Dedifferentiated amniotic fluid mesenchymal stem cell (primary cell): ENCODE data around the gene RIMBP3B.
"Not testable (repeated sequence)": the region's sequence is repeated elsewhere in the genome, so short reads cannot be mapped to it uniquely, and the experiment has no call there.

Source experiments
- DNase-seq: peaks from one replicate; pipeline ENCODE4 v3.0.0-alpha.2; 2016; ENCODE audit errors: extremely low spot score

RIMBP3B gene, protein sequence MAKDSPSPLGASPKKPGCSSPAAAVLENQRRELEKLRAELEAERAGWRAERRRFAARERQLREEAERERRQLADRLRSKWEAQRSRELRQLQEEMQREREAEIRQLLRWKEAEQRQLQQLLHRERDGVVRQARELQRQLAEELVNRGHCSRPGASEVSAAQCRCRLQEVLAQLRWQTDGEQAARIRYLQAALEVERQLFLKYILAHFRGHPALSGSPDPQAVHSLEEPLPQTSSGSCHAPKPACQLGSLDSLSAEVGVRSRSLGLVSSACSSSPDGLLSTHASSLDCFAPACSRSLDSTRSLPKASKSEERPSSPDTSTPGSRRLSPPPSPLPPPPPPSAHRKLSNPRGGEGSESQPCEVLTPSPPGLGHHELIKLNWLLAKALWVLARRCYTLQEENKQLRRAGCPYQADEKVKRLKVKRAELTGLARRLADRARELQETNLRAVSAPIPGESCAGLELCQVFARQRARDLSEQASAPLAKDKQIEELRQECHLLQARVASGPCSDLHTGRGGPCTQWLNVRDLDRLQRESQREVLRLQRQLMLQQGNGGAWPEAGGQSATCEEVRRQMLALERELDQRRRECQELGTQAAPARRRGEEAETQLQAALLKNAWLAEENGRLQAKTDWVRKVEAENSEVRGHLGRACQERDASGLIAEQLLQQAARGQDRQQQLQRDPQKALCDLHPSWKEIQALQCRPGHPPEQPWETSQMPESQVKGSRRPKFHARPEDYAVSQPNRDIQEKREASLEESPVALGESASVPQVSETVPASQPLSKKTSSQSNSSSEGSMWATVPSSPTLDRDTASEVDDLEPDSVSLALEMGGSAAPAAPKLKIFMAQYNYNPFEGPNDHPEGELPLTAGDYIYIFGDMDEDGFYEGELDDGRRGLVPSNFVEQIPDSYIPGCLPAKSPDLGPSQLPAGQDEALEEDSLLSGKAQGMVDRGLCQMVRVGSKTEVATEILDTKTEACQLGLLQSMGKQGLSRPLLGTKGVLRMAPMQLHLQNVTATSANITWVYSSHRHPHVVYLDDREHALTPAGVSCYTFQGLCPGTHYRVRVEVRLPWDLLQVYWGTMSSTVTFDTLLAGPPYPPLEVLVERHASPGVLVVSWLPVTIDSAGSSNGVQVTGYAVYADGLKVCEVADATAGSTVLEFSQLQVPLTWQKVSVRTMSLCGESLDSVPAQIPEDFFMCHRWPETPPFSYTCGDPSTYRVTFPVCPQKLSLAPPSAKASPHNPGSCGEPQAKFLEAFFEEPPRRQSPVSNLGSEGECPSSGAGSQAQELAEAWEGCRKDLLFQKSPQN (N-terminal part only)

DNA sequence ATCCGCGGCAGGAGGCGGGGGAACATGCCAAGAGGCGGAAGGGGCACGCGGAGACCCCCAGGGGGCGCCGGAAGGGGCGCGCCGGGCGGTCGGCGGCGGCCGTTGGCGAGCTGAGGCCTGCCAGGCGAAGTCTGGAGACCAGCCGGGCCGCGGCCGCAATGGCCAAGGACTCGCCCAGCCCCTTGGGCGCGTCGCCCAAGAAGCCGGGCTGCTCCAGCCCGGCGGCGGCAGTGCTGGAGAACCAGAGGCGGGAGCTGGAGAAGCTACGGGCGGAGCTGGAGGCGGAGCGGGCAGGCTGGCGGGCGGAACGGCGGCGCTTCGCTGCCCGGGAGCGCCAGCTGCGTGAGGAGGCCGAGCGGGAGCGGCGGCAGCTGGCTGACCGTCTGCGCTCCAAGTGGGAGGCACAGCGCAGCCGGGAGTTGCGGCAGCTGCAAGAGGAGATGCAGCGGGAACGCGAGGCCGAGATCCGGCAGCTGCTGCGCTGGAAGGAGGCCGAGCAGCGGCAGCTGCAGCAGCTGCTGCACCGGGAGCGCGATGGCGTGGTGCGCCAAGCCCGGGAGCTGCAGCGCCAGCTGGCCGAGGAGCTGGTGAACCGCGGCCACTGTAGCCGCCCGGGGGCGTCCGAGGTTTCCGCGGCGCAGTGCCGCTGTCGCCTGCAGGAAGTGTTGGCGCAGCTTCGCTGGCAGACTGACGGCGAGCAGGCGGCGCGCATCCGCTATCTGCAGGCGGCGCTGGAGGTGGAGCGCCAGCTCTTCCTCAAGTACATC, at the start of gene RIMBP3B:
TSS of gene RIMBP3B (plus strand) at position 51 of the 767 bp plus-strand sequence. CDS start at position 159, 108 bp downstream.
- DNase-seq, result not testable (repeated sequence)

DNA sequence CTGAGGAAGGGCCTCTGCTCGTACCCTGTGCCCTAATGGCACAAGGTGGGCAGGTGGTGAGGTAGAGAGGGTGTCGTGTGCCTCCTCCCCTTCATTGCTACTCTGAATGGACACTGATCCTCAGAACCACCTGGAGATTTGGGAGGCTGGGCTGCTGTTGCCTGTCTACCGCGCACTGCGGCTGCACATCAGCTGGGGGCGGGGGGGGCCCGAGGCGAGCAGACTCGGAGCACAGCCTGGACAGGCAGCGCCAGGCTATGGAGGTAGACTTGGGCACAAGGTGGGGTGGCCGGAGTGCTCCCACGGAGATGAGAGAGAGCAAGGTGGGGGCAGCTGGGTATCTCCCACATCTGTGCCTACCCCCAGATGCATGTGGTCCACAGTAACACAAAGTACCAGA, 26.0 kb upstream of the RIMBP3B start:
- DNase-seq, result not testable (repeated sequence)

DNA sequence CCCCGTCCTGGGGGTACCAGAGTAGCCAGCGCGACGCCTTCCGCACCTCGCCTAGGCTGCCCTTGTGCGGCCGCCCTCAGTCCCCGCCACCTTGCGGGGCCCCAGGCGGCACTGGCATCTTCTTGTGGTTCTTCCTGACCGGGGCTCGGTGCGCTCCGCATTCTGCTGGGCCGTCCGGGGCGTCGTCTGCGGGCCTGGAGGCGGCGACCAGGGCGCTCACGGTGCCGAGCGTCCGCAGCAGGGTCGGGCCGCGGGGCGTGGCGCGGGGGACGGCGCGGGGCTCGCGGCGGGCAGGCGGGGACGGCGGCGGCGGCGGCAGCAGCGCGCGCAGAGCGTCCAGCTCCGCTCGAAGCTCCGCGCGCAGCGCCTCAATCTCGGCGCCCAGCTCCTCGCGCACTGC, 23.0 kb upstream of the RIMBP3B start:
- DNase-seq, result not testable (repeated sequence)

DNA sequence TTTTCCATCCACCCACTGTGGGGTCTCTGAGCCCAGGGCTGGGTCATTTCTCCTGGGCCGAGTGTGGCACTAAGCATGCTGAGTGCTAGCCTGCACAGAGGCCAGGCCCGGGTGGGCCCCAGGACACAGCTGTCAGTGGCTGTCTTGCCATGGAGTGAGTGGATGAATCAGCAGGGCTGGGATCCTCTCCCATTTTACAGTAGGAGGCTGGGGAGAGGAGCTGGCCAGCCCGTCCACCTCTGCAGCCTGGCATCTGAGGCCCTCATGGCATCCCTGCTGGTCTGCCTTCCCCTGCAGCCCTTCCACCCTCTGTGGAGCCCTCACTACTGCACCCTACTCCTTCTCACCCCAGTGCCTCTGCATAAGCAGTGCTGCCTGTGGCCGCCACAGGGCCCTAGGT, 21.1 kb upstream of the RIMBP3B start:
- DNase-seq, result not testable (repeated sequence)

DNA sequence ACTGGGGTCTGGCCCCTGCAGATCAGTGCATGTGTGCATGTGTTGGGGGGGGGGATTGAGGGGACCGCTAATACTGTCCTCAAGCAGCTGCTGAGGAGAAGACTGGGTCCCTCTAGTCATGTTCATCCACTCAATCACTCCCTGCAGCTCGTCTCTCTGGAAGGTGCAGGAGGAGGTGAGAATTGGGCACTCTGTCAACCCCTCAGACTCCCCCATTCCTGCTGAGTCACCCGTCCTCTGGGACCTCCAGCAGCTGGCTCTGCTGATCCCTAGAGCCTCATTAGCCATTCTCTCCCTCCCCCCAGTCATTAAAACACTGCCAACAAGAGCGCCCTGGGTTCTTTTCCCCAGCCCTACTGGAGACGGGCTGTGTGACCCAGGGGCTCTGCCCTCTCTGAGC, 20.5 kb upstream of the RIMBP3B start:
- not testable (repeated sequence) for DNase-seq

DNA sequence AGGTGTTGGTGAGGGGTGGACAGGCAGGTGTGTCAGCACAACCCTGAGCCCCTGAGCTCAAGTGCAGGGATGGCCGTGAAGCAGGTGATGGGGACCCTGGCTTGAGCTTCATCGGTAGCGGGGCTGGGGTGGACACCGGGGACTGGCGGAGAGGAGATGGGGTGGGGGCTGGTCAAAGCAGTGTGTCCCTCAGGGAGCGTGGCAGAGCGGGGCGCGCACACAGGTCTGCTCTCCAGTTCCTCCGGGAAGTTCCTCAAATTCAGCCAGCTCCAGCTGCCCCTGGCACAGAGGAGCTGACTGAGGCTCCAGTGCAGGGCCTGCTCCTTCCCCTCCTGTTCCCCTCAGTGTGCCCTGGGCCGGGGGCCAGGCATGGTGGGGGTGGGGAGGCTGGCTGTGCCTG, 19.7 kb upstream of the RIMBP3B start:
- DNase-seq, result not testable (repeated sequence)

DNA sequence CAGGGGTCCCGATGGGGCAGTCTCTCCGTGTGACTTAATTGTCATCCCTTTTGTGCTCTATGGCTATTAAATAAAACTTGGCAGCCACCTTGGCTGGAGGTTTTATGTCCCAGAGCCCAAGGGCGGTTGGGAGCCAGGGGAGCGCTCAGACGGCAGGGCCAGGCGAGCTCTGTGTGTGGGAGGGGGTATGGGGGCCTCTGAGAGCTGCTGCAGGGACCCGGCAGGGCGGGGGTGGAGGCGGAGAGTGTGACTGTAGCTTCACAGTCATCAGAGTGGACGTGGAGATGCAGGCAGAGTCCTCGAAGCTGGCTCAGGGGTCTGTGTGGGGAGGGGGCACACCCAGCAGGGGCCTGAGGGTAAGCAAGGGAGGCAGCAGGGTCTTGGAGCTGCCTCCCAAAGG, 19.2 kb upstream of the RIMBP3B start:
- DNase-seq, result not testable (repeated sequence)

DNA sequence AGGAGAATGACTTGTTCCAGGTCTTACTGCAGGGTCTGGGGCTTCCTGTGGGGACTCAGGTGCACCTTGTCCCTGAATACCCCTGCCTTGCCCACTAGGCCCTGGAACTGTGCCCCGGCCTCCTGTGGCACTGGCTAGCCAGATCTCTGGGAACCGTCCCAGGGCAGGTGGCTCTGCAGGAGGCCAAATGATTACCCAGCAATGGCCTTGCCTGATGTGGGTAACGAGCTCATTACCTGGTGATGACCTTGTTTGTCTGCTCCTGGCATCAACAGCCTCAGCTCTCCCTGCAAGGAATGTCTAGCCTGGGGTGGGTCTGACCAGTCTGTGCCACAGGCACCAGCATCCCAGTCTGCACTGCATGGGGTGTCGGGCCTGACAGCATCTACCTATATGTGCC, 18.2 kb upstream of the RIMBP3B start:
- DNase-seq, result not testable (repeated sequence)

DNA sequence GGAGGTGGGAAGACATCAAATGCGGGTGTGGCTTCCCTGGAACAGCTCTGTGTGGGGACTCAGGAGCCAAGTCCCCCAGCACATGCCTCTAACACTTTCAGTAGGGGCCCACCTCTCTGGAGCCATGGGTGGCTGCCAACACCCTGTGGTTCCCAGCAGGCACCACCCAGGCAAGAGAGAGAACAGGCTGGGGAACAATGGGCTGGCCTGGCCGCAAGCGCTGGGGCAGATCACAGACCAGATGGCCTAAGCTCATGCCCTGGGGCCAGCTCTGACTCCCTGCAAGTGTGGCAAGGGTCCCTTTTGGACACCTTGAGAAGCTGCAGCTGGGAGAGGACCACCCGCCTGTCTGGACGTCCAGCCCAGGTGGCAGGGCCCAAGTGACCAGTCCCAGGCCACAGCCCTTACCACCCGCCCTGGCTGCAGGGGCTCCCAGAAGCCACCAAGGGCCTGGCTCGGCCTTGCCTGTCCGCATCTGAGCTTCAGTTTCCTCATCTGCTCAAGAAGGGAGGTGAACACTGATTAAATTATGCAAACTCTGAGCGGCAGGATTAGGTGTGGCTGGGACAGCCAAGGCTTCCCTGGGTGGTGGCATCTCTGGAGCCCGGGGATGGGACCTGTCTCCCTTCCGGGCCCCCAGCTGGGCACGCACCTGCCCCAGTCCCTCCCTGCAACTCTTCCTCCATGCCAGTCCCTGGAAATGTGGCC, 14.8 kb upstream of the RIMBP3B start:
- peak; percentile 0 for DNase-seq

DNA sequence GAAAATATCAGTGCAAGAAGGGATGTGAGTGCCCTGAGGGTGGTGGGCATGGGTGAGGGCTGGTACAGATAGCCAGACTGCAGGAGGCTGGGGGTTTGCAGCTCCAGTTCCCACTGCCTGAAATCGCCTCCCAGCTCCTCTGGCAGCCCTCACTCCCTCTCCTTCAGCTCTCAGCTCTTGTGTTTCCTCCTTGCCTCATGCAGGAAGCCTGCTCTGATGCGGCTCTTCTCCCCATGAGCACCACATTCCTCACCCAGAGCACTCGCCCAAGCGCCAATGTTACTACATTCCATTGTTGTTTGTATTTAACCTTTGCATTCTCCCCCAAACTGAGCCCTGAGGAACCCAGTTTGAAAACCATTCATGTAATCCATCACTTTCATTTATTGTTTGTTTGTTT, 7.7 kb upstream of the RIMBP3B start:
- not testable (repeated sequence) for DNase-seq

DNA sequence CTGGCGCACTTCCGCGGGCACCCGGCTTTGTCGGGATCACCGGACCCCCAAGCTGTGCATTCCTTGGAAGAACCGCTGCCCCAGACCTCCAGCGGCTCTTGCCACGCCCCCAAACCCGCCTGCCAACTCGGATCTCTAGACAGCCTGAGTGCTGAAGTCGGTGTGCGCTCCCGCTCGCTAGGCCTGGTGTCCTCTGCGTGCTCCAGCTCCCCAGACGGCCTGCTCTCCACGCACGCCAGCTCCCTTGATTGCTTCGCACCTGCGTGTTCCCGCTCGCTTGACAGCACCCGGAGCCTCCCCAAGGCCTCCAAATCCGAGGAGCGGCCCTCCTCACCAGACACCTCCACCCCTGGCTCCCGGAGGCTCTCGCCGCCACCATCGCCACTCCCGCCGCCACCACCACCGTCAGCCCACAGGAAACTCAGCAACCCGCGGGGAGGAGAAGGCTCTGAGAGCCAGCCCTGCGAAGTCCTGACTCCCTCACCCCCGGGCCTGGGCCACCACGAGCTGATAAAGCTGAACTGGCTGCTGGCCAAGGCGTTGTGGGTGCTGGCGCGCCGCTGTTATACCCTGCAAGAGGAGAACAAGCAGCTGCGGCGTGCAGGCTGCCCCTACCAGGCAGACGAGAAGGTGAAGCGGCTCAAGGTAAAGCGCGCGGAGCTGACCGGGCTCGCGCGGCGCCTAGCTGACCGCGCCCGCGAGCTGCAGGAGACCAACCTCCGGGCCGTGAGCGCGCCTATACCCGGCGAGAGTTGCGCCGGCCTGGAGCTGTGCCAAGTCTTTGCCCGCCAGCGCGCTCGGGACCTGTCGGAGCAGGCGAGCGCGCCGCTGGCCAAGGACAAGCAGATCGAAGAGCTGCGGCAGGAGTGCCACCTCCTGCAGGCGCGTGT, 1.2 kb downstream of the RIMBP3B start:
- DNase-seq, result not testable (repeated sequence)

DNA sequence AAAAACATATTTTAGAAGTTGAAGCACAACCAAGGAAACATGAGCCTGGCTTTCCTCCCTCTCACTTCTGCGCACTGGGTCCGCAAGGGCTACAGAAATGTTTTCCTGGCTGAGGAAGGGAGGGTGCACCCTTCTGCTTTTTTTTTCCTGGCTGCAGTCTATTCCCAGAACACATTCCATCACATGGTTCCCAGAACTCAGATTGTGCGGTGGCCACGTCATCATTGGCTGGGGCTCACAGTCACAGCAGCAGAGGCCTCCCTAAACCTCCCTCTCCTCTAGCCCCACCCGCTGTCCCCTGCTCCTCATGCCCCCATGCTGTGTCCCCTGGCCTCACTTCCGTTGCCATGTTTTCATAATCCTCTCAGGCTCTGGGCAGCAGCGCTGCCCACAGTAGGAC, 5.9 kb downstream of the RIMBP3B start:
- not testable (repeated sequence) for DNase-seq

DNA sequence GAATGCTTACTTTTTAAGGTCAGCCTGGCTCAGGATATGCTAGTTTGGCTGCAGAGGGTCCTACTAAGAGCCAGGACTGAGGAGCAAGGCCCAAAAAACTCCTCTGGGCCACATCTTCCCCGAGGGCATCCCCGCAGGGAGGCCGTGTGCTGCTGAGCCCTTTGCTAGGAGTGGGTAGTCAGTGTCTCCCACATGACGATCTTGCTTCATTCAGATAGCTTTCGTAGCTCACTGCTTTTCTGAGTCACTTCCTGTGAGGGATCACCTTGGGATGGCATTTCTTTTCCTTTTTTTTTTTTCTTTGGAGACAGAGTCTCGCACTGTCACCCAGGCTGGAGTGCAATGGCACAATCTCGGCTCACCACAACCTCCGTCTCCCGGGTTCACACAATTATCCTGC, 6.5 kb downstream of the RIMBP3B start:
- DNase-seq, result not testable (repeated sequence)

DNA sequence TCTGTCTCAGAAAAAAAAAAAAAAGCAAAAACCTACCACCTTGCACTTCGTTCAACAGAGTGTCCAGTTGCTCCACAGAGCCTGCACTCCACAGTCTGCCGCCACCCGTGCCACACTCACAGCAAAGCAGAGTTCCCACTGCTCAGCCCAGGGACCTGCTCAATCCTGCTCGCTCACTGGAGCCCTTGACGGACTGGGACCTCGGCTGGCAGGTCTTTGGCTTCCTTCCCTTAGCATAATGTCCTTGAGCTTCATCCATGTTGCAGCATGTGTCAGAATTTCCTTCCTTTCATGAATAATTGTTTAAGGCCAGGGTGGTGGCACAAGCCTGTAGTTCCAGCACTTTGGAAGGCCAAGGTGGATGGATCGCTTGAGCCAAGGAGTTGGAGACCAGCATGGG, 11.1 kb downstream of the RIMBP3B start:
- not testable (repeated sequence) for DNase-seq

DNA sequence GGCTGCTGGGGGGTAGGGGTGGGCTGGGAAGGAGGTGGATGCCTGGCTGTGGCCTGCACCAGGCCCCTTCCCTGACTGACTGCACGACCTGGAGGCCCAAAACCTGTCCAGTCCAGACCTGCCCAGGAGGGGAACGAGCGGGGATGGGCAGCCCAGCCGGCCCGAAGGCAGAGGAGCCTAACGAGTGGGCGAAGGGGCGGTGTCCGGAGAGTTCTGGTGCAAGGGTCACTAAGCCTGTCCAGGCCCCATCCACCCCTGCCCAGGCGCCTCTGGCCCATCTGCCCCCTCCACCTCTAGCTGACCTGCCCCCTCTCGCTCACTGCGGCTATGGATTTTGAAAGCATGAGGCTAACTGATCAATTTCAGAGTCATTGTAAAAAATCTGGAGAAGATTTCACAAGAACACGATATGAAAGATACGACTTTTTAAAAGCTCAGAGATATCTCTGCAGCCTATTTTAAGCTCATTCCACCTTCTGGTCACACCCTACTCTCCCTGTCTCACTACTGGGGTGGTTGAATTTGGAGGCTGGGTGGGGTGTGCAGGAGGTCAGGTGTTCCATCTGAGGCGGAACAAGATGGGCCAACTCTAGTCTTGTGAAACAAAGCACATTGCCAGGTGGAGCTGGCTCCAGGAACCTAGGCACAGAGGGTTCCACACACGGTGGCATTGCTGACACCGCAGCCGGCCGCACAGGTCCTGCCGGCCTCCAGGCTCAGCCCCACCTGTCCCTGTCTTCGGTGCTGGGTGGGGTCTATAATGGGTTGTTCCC, 17.8 kb downstream of the RIMBP3B start:
- not testable (repeated sequence) for DNase-seq

DNA sequence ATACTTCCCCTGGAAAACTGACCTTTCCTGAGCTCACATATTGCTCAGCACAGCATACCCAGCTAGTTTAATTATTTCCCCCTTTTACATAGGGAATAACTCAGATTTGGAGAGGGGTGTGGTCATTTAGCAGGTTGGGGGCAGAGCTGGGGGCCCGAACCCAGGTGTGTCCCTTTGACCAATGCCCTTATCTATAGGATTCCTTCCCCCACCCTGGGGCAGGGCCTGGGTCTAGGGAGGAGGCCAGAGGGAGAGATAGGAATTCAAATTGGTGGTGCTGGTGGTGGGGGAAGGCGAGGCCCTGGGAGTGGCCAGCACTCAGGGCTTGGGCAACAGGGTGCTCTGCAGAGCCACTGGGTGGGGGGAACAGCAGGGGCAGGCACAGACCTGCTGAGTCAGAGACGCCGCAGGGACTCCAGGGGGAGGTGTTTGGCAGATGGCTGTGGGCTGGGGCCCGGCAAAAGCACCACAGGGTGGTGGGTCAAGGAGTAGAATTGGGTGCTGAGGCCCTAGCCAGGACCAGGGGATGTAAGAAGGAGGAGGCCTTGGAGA, 19.3 kb downstream of the RIMBP3B start:
- DNase-seq, result not testable (repeated sequence)

DNA sequence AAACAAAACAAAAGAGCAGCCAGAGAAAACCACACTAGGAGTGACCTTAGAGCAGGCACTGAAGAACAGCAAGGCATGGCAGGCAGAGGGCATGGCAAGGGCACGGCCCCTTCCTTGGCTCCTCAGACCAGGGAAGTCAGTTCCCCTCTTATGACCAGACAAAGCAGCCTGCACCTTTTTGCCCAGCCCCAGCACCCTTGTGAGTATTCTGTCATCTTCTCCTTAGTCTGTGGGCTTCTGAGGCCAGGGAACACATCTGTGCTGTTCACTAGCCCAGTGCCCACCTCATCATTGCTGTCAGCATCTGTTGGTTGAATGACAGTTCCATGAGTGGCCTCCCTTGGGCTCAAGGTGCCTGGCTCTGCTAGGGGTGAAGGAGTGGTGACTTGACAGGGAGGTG, 23.6 kb downstream of the RIMBP3B start:
- not testable (repeated sequence) for DNase-seq

DNA sequence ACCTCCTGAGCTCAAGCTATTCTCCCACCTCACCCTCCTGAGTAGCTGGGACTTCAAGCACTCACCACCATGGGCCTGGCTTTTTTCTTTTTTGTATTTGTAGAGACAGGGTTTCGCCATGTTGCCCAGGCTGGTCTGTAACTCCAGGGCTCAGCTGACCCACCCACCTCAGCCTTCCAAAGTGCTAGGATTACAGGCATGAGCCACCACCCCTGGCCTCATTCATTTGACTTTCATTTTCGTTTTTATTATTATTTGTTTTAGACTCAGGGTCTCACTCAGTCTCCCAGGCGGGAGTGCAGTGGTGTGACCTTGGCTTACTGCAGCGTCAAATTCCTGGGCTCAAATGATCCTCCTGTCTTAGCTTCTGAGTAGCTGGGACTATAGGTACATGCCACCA, 24.2 kb downstream of the RIMBP3B start:
- DNase-seq, result not testable (repeated sequence)
